ENCODE data around the gene CMC1. TPM values are rescaled to one million over a fixed set of nuclear protein-coding genes. Genes with fewer than 3 reads are reported as not detected.
A peak's percentile ranks its signal among the peaks of the same experiment; 100 is the strongest.

Gene CMC1
- polyA plus RNA-seq, 2 of the 4 experiments (the other 2 are of a cell fraction), result 56.9 to 76.7 TPM

- TF ChIP-seq, protein P1, sequence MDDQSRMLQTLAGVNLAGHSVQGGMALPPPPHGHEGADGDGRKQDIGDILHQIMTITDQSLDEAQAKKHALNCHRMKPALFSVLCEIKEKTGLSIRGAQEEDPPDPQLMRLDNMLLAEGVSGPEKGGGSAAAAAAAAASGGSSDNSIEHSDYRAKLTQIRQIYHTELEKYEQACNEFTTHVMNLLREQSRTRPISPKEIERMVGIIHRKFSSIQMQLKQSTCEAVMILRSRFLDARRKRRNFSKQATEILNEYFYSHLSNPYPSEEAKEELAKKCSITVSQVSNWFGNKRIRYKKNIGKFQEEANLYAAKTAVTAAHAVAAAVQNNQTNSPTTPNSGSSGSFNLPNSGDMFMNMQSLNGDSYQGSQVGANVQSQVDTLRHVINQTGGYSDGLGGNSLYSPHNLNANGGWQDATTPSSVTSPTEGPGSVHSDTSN (IDR thresholded peaks at IDR 0.05), result no peak
- no peak for TF ChIP-seq CBX8 (IDR thresholded peaks at IDR 0.05)
- peak; percentile 67 to 91; a peak in 4 of 5 replicates for TF ChIP-seq JUN (IDR thresholded peaks at IDR 0.05)
- TF ChIP-seq NFE2L2 (conservative IDR thresholded peaks at IDR 0.05; ENCODE audit: low read length), result no peak
- TF ChIP-seq HOXA7 (CRISPR knock-in tag; IDR thresholded peaks at IDR 0.05), result no peak
- TF ChIP-seq RCOR1 (IDR thresholded peaks at IDR 0.05; ENCODE audit: low read depth, low read length), result no peak
- TF ChIP-seq SREBF2 (IDR thresholded peaks at IDR 0.05), result no peak
- no peak for TF ChIP-seq FOSL2 (IDR thresholded peaks at IDR 0.05)
- TF ChIP-seq FOSL2 (CRISPR knock-in tag; IDR thresholded peaks at IDR 0.05), result 0 out of 2 replicates have a peak, but pooled peaks have one; percentile 26
- 0 out of 2 replicates have a peak, but pooled peaks have one; percentile 2 for TF ChIP-seq USF2 (IDR thresholded peaks at IDR 0.05)
- no peak for TF ChIP-seq ZSCAN20 (CRISPR knock-in tag; IDR thresholded peaks at IDR 0.05)
These were observed 107.4 kb downstream of the CMC1 start, which contains the start of the genes AZI2 and ZCWPW2 (continued) for GRCh38 chr3:28348629-28349468.

DNA sequence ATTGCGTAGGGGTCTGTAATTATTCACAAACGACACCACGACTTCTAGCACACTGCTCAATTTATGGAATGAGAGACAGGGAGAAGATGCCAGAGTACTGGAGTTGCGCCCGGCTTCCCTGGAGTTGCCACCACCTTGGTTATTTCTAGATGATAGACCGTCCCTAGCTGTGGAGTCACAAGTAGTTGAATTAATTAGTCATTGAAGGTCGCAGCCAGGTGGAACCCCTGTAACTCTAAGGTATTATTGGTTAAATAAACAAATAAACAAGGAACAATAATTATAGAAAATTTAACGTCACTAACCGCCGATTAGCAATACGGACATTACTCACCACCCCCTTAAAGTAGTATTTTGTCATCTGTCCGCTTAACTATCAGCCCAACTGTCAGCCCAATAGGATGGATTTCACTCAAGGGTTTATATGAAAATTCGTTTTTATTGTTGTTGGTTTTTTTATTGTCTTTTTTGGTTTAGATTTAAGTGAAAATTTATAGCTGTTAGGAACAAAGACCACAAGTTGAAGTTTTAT lies 108.1 kb downstream of the CMC1 start:
- DNase-seq (ENCODE audit: low read depth in 1 of 2, low spot score in 1 of 2), result peak in 1 of 2 experiments; percentile 5
- POLR2A ChIA-PET, result interaction anchor here (0.7 to 1.6 kb wide), 6 partner anchors 21 to 865 kb away, joined by 3 to 10 read pairs (median 4); partner anchors contain the start of genes CMC1, EOMES and SLC4A7
- no peaks in the 10 kb centered on the region for H3K9me3 ChIP-seq

More for the DNA sequence above, 108.1 kb downstream of the CMC1 start:
- peaks cover 26% of the 10 kb centered on the region for H3K4me1 ChIP-seq
- FAIRE-seq, result no peak
- peak; percentile 2 to 42; a peak in 4 of 6 replicates for ATAC-seq
- H3K4me3 ChIP-seq, result peak overlapping the region; percentile 67
- TF ChIP-seq CTCF (IDR thresholded peaks at IDR 0.05) (peak; percentile 4; the same call in 1 of the 3 replicates), SREBF2 (IDR thresholded peaks at IDR 0.05) (no peak)
- CTCF ChIA-PET, result interaction anchor here (0.9 to 2.8 kb wide), 6 partner anchors 10 to 669 kb away, joined by 3 to 9 read pairs (median 6); partner anchors contain the start of gene EOMES
- H3K27ac ChIP-seq, result peak overlapping the region; percentile 97 to 98
- peak overlapping the region; percentile 65 for H3K4me2 ChIP-seq
- 2% methylated on average over 13 of the region's 13 CpGs for WGBS (ENCODE audit: missing lambda C conversion rate)

Other genes starting within 250 kb of the CMC1 start
- 0.21 and 0.34 TPM in 2 replicates for gene ZCWPW2, start 107.1 kb downstream of the CMC1 start, polyA plus RNA-seq (2011; rRNA removed)
- 0.06 to 0.09 TPM in 2 of 3 replicates, not detected in the other for gene ZCWPW2, start 107.1 kb downstream of the CMC1 start, polyA plus RNA-seq (2017; fragmentation: RNase III; extraction: RNeasy Plus Mini Kit Qiagen cat#74134 plus additional on column Dnase treatment)
- gene AZI2, start 107.2 kb downstream of the CMC1 start, polyA plus RNA-seq (2011; rRNA removed), result 86.4 and 99.4 TPM in 2 replicates
- gene AZI2, start 107.2 kb downstream of the CMC1 start, polyA plus RNA-seq (2017; fragmentation: RNase III; extraction: RNeasy Plus Mini Kit Qiagen cat#74134 plus additional on column Dnase treatment), result 35.6 to 42.4 TPM (median 37.1 TPM) in 3 replicates

Data from A549 (cell line).